Smooth muscle cell (in vitro differentiated cells): ENCODE data around the gene NME3. TPM values are rescaled to one million over a fixed set of nuclear protein-coding genes. Genes with fewer than 3 reads are reported as not detected.
A peak's percentile ranks its signal among the peaks of the same experiment; 100 is the strongest.

Experiments used
- DNase-seq: peaks from one replicate; lab custom pipeline; 2025; ENCODE audit not compliant: unreplicated experiment; lab: John Stamatoyannopoulos, UW
- H2AFZ ChIP-seq: fragments of 200-600 bp; sonication (generic); 2 replicates; pipeline ENCODE4 v1.6.0; 2016; ENCODE audit warnings: antibody characterized with exemption, low read depth, mild to moderate bottlenecking
- H3F3A ChIP-seq: fragments of 200-600 bp; sonication (generic); 2 replicates; pipeline ENCODE4 v1.6.0; 2017; ENCODE audit warnings: antibody characterized with exemption, low read depth
- H3K27ac ChIP-seq: fragments of 200-600 bp; sonication (generic); 2 replicates; pipeline ENCODE4 v1.5.1; 2016; ENCODE audit warnings: low read depth, mild to moderate bottlenecking
- H3K27me3 ChIP-seq: fragments of 200-600 bp; sonication (generic); 2 replicates; pipeline ENCODE4 v1.6.1; 2016; ENCODE audit warnings: low read depth, mild to moderate bottlenecking
- H3K36me3 ChIP-seq: fragments of 200-600 bp; sonication (generic); 2 replicates; pipeline ENCODE4 v1.5.1; 2016; ENCODE audit warnings: low read depth
- H3K4me1 ChIP-seq: fragments of 200-600 bp; sonication (generic); 2 replicates; pipeline ENCODE4 v1.5.1; 2016; ENCODE audit warnings: low read depth
- H3K4me2 ChIP-seq: fragments of 200-600 bp; sonication (generic); 2 replicates; pipeline ENCODE4 v1.6.0; 2016; ENCODE audit warnings: mild to moderate bottlenecking
- H3K4me3 ChIP-seq: fragments of 200-600 bp; sonication (generic); 2 replicates; pipeline ENCODE4 v1.5.1; 2016; ENCODE audit warnings: mild to moderate bottlenecking
- H3K79me2 ChIP-seq: fragments of 200-600 bp; sonication (generic); 2 replicates; pipeline ENCODE4 v1.6.0; 2016; ENCODE audit warnings: low read depth, mild to moderate bottlenecking
- H3K9ac ChIP-seq: fragments of 200-600 bp; sonication (generic); 2 replicates; pipeline ENCODE4 v1.6.0; 2016; ENCODE audit warnings: low read depth
- H3K9me3 ChIP-seq: fragments of 200-600 bp; sonication (generic); replicated peaks from 2 replicates; pipeline ENCODE4 v1.5.1; 2016; ENCODE audit warnings: low read depth
- H4K20me1 ChIP-seq: fragments of 200-600 bp; sonication (generic); 2 replicates; pipeline ENCODE4 v1.6.0; 2016; ENCODE audit warnings: low read depth
- CTCF ChIP-seq: fragments of 200-600 bp; sonication (generic); IDR thresholded peaks from 2 replicates; pipeline ENCODE4 v1.5.1; 2017; ENCODE audit warnings: borderline replicate concordance, mild to moderate bottlenecking, antibody characterized with exemption; ENCODE audit not compliant: insufficient read depth, poor library complexity, severe bottlenecking
- WGBS: methylation state at CpG from one replicate; pipeline ENCODE4 v1.1.7; 2016; ENCODE audit warnings: low lambda C conversion rate; 5-methylcytosine and 5-hydroxymethylcytosine counted together
- polyA plus RNA-seq: library from polyadenylated mRNA; unstranded; fragments of >200 nt; fragmentation: Nextera tagmentation; extraction: Ambion mirVana; gene quantifications from 2 replicates; pipeline ENCODE4 v1.2.1, GENCODE V29; 2016
- total RNA-seq: library from RNA; depleted of rRNA; stranded (reverse); fragments of >200 nt; gene quantifications from 2 replicates; pipeline ENCODE4 v1.2.3, GENCODE V29; 2014

Gene NME3
- 38.0 and 56.7 TPM in 2 replicates for total RNA-seq
- polyA plus RNA-seq: 85.4 and 94.3 TPM in 2 replicates

- TF ChIP-seq CTCF: no peak
- no peaks in the 10 kb centered on the region for H3K36me3 ChIP-seq
- peaks cover 24% of the 10 kb centered on the region for H3K79me2 ChIP-seq
- H3K27me3 ChIP-seq: no peaks in the 10 kb centered on the region
- peaks cover 20% of the 10 kb centered on the region for H3K4me1 ChIP-seq
- H3K27ac ChIP-seq: peak within 1 kb of the TSS; percentile 68
- H3K4me3 ChIP-seq: peak within 1 kb of the TSS; percentile 83
- DNase-seq: peak; percentile 35
- WGBS: 2% methylated on average over 34 of the region's 79 CpGs
- H3K9me3 ChIP-seq: no peaks in the 10 kb centered on the region
- peak within 1 kb of the TSS; percentile 86 for H3K9ac ChIP-seq
- peak within 1 kb of the TSS; percentile 100 for H3K4me2 ChIP-seq
- no peak within 1 kb of the TSS for H2AFZ ChIP-seq
- H4K20me1 ChIP-seq: peaks cover 23% of the 10 kb centered on the region
- H3F3A ChIP-seq: peaks cover 8% of the 10 kb centered on the region
These were observed at the start of gene NME3 for GRCh38 chr16:1771188-1771863. NME3 (minus strand) TSS chr16:1771543; CDS start chr16:1771534, 9 bp downstream.

- Histone ChIP-seq H2AFZ (no peak overlapping the region), H3K27ac (no peak overlapping the region), H4K20me1 (no peaks in the 10 kb centered on the region), H3K9me3 (no peaks in the 10 kb centered on the region), H3K4me2 (no peak overlapping the region), H3K4me3 (no peak overlapping the region), H3F3A (no peaks in the 10 kb centered on the region), H3K9ac (no peak overlapping the region), H3K27me3 (no peaks in the 10 kb centered on the region), H3K4me1 (no peaks in the 10 kb centered on the region), H3K79me2 (peaks cover 10% of the 10 kb centered on the region), H3K36me3 (no peaks in the 10 kb centered on the region)
- WGBS: 94% methylated on average over 12 of the region's 12 CpGs
- no peak for TF ChIP-seq CTCF
- DNase-seq: no peak
These were observed 49.6 kb upstream of the NME3 start for GRCh38 chr16:1820946-1821290.

- Histone ChIP-seq H3K79me2 (peaks cover 7% of the 10 kb centered on the region), H3K4me1 (no peaks in the 10 kb centered on the region), H3K9me3 (no peaks in the 10 kb centered on the region), H2AFZ (no peak overlapping the region), H3K27me3 (no peaks in the 10 kb centered on the region), H3K4me2 (no peak overlapping the region), H4K20me1 (no peaks in the 10 kb centered on the region), H3K27ac (no peak overlapping the region), H3F3A (no peaks in the 10 kb centered on the region), H3K36me3 (no peaks in the 10 kb centered on the region), H3K9ac (no peak overlapping the region), H3K4me3 (no peak overlapping the region)
- 95% methylated on average over 23 of the region's 25 CpGs for WGBS
- DNase-seq: no peak
- no peak for TF ChIP-seq CTCF
These were observed 49.0 kb upstream of the NME3 start for GRCh38 chr16:1820096-1820945.
